Neutrophil (primary cell): ENCODE results near the gene LRRK1.
A peak's percentile ranks its signal among the peaks of the same experiment; 100 is the strongest.

Experiments used
- H3K27ac ChIP-seq: fragments of 200-600 bp; sonication (generic); 2 replicates; pipeline ENCODE4 v1.5.1; 2016; ENCODE audit warnings: mild to moderate bottlenecking, moderate library complexity
- H3K27me3 ChIP-seq: fragments of 200-600 bp; sonication (generic); 2 replicates; pipeline ENCODE4 v1.6.0; 2016; ENCODE audit warnings: mild to moderate bottlenecking
- H3K36me3 ChIP-seq: fragments of 200-600 bp; sonication (generic); 2 replicates; pipeline ENCODE4 v1.5.1; 2017
- H3K4me1 ChIP-seq, 2 experiments: fragments of 200-600 bp in 1 of 2; sonication (generic) in 1 of 2; 1 replicate in 1 of 2; 2 replicates in 1 of 2; pipeline versions ENCODE4 v1.5.1 to v1.6.1; 2013 to 2016; ENCODE audit warnings: low read depth in 1 of 2, low read length in 1 of 2, mild to moderate bottlenecking in 1 of 2, moderate library complexity in 1 of 2; ENCODE audit not compliant: control insufficient read depth in 1 of 2, insufficient read depth in 1 of 2
- H3K4me3 ChIP-seq, 2 experiments: fragments of 200-600 bp in 1 of 2; sonication (generic) in 1 of 2; 1 replicate in 1 of 2; 2 replicates in 1 of 2; pipeline ENCODE4 v1.5.1; 2013 to 2016; ENCODE audit warnings: low read depth in 1 of 2, low read length in 1 of 2, mild to moderate bottlenecking in 1 of 2, moderate library complexity in 1 of 2
- H3K9me3 ChIP-seq: fragments of 200-600 bp; sonication (generic); 2 replicates; pipeline ENCODE4 v1.5.1; 2016
- CTCF ChIP-seq: fragments of 200-600 bp; sonication (generic); IDR thresholded peaks from 2 replicates; pipeline ENCODE4 v1.5.1; 2016; ENCODE audit warnings: antibody characterized with exemption

Gene LRRK1

GRCh38 chr15:100934166-100934565 is 15.0 kb downstream of the LRRK1 start:
- peaks cover 43 to 45% of the 10 kb centered on the region in 2 experiments for H3K4me1 ChIP-seq
- H3K27ac ChIP-seq = peak overlapping the region; percentile 83
- no peaks in the 10 kb centered on the region for H3K27me3 ChIP-seq
- no peak for TF ChIP-seq CTCF
- H3K36me3 ChIP-seq = peaks cover 11% of the 10 kb centered on the region
- no peak overlapping the region for H3K4me3 ChIP-seq
- no peaks in the 10 kb centered on the region for H3K9me3 ChIP-seq

- H3K27ac ChIP-seq = peak overlapping the region; percentile 83
- H3K27me3 ChIP-seq = no peaks in the 10 kb centered on the region
- H3K4me1 ChIP-seq = peaks cover 44 to 49% of the 10 kb centered on the region in 2 experiments
- no peaks in the 10 kb centered on the region for H3K9me3 ChIP-seq
- peaks cover 6% of the 10 kb centered on the region for H3K36me3 ChIP-seq
- no peak for TF ChIP-seq CTCF
- H3K4me3 ChIP-seq = no peak overlapping the region
Observed at GRCh38 chr15:100934726-100935125, 15.6 kb downstream of the LRRK1 start.

DNA sequence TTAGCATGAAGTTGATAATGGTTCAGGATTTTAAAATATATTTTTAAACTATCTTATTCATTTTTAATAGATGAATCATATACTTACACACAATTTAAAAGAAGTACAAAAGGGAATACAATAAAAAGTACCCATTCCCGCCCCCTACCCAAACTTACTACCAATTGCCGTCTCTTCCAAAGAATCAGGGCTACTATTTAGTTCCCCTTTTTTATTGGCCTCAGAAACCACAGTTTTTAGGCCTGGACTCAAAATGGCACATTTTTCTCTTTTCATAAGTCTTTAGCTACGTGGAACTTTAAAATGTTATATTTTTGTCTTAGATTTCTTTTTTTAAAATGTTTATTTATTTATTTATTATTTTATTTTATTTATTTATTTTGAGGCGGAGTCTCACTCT is 18.0 kb downstream of the LRRK1 start:
- H3K4me1 ChIP-seq = peaks cover 51 to 62% of the 10 kb centered on the region in 2 experiments
- no peaks in the 10 kb centered on the region for H3K9me3 ChIP-seq
- H3K36me3 ChIP-seq = no peaks in the 10 kb centered on the region
- no peak overlapping the region for H3K27ac ChIP-seq
- no peaks in the 10 kb centered on the region for H3K27me3 ChIP-seq
- no peak for TF ChIP-seq CTCF
- no peak overlapping the region for H3K4me3 ChIP-seq

- H3K4me1 ChIP-seq = peaks cover 25 to 36% of the 10 kb centered on the region in 2 experiments
Observed at GRCh38 chr15:100939791-100940190, 20.6 kb downstream of the LRRK1 start.

GRCh38 chr15:100940767-100941379 is 21.7 kb downstream of the LRRK1 start:
- H3K36me3 ChIP-seq = no peaks in the 10 kb centered on the region
- no peaks in the 10 kb centered on the region for H3K9me3 ChIP-seq
- peak overlapping the region in 1 of 2 experiments; percentile 2 for H3K4me3 ChIP-seq
- no peaks in the 10 kb centered on the region for H3K27me3 ChIP-seq
- peak overlapping the region; percentile 82 for H3K27ac ChIP-seq
- H3K4me1 ChIP-seq = peaks cover 16 to 25% of the 10 kb centered on the region in 2 experiments
- no peak for TF ChIP-seq CTCF

More at GRCh38 chr15:100939791-100940190, 20.6 kb downstream of the LRRK1 start:
- no peaks in the 10 kb centered on the region for H3K36me3 ChIP-seq
- TF ChIP-seq CTCF = no peak
- no peak overlapping the region for H3K4me3 ChIP-seq
- no peaks in the 10 kb centered on the region for H3K9me3 ChIP-seq
- peak overlapping the region; percentile 82 for H3K27ac ChIP-seq
- H3K27me3 ChIP-seq = no peaks in the 10 kb centered on the region
